Endothelial cell (in vitro differentiated cells): ENCODE data around the gene KRTAP6-3. TPM values are rescaled to one million over a fixed set of nuclear protein-coding genes. Genes with fewer than 3 reads are reported as not detected.

ENCODE experiments used
- DNase-seq: peaks from one replicate; pipeline ENCODE4 v3.0.0; 2021; ENCODE audit warnings: low spot score
- H3K27ac Mint-ChIP-seq: one replicate; pipeline ENCODE4 v1.8.0; 2021; ENCODE audit warnings: mixed read lengths, inconsistent platforms; ENCODE audit not compliant: unreplicated experiment
- H3K27me3 Mint-ChIP-seq: one replicate; pipeline ENCODE4 v1.8.0; 2021; ENCODE audit warnings: mild to moderate bottlenecking, moderate library complexity, mixed read lengths, inconsistent platforms; ENCODE audit not compliant: unreplicated experiment
- H3K36me3 Mint-ChIP-seq: one replicate; pipeline ENCODE4 v1.8.0; 2021; ENCODE audit warnings: mild to moderate bottlenecking, low read depth, mixed read lengths, inconsistent platforms; ENCODE audit not compliant: unreplicated experiment
- H3K4me1 Mint-ChIP-seq: one replicate; pipeline ENCODE4 v1.8.0; 2021; ENCODE audit warnings: mild to moderate bottlenecking, mixed read lengths, inconsistent platforms; ENCODE audit not compliant: unreplicated experiment
- H3K4me3 Mint-ChIP-seq: one replicate; pipeline ENCODE4 v1.8.0; 2021; ENCODE audit warnings: mild to moderate bottlenecking, mixed read lengths, inconsistent platforms; ENCODE audit not compliant: unreplicated experiment
- H3K9me3 Mint-ChIP-seq: one replicate; pipeline ENCODE4 v1.8.0; 2021; ENCODE audit warnings: mixed read lengths, inconsistent platforms; ENCODE audit not compliant: unreplicated experiment
- CTCF ChIP-seq: fragments of 200-600 bp; sonication (generic); IDR thresholded peaks from one replicate; pipeline ENCODE4 v1.5.0; 2021; ENCODE audit warnings: antibody characterized with exemption; ENCODE audit not compliant: unreplicated experiment
- total RNA-seq: library from RNA; stranded (reverse); fragmentation: NEBNext Ultra II Directional; extraction: Animal tissue kit (Norgen Biotek cat#: 25700); gene quantifications from one replicate; pipeline ENCODE4 v1.2.1, GENCODE V29; 2021; ENCODE audit not compliant: unreplicated experiment

Gene KRTAP6-3
- total RNA-seq, 1 donor from 2014 or later: not detected

DNA sequence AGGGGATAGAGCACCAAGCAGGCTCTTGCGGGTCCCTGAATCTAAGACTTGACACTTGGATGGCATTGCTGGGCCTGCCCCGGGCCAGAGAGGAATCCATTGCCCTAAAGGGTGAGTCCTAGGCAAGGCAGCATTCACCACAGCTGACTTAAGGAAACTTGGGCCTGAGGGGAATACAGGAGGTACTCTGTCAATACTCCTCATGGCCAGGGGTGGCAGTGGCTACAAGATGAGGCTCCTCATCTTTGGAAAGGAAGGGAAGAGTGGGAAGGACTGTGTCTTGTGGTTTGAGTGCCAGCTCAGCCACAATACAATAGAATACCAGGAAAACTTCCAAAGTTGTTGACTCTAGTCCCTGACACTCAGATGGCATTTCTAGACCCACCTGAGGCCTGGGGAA is 13.7 kb downstream of the KRTAP6-3 start:
- no peaks in the 10 kb centered on the region for H3K9me3 Mint-ChIP-seq
- TF ChIP-seq CTCF: no peak
- no peak for DNase-seq
- H3K4me3 Mint-ChIP-seq: no peak overlapping the region
- peaks cover 3% of the 10 kb centered on the region for H3K27me3 Mint-ChIP-seq
- H3K4me1 Mint-ChIP-seq: no peaks in the 10 kb centered on the region
- H3K27ac Mint-ChIP-seq: no peak overlapping the region
- no peaks in the 10 kb centered on the region for H3K36me3 Mint-ChIP-seq

DNA sequence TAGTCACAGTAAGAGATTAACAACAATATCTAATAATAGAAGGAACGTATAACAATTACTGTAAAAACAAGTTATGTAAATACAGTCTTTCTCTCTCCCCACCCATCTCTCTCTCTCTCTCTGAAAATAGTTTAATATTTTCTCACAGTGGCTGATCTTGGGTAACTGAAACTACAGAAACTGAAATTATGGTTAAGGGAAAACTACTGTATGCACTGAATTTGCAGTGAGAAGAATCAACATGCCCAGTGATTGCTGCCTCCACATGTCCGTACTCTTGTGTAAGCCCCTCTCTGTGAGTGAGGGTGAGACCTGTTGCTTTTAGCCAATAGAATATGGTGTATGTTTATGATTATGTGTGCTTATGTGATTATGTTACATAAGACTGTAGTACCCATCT is 19.9 kb downstream of the KRTAP6-3 start:
- no peak overlapping the region for H3K4me3 Mint-ChIP-seq
- no peaks in the 10 kb centered on the region for H3K4me1 Mint-ChIP-seq
- no peaks in the 10 kb centered on the region for H3K9me3 Mint-ChIP-seq
- H3K36me3 Mint-ChIP-seq: no peaks in the 10 kb centered on the region
- no peak for TF ChIP-seq CTCF
- no peak overlapping the region for H3K27ac Mint-ChIP-seq
- DNase-seq: no peak
- no peaks in the 10 kb centered on the region for H3K27me3 Mint-ChIP-seq

- no peaks in the 10 kb centered on the region for H3K4me1 Mint-ChIP-seq
These were observed 21.6 kb downstream of the KRTAP6-3 start, which contains the start of gene KRTAP6-1 for GRCh38 chr21:30613836-30614235. Gene KRTAP6-1, minus strand, starts transcription at chr21:30613930. Its CDS starts 26 bp downstream, at chr21:30613904.

DNA sequence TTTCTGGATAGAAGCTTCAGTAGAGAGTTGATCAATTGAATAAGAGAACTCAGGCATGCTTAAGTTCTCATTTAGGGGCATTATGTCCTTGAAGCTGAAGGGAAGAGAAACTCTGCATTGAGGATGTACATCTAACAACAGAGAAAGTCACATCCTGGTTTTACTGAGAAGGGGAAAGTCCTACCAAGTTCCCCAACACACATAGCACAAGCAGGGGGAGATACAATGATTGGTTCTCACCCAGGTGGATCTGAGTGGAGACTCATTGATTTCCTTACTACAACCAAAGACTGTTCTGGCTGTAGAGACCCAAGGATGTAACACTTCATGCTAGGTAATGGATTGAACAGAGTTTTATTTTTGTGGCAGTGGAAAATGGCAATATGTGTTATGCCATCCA is 23.0 kb downstream of the KRTAP6-3 start:
- H3K27ac Mint-ChIP-seq: no peak overlapping the region
- H3K9me3 Mint-ChIP-seq: no peaks in the 10 kb centered on the region
- no peak overlapping the region for H3K4me3 Mint-ChIP-seq
- no peak for DNase-seq
- no peaks in the 10 kb centered on the region for H3K4me1 Mint-ChIP-seq
- H3K36me3 Mint-ChIP-seq: no peaks in the 10 kb centered on the region
- no peak for TF ChIP-seq CTCF
- H3K27me3 Mint-ChIP-seq: no peaks in the 10 kb centered on the region

More at GRCh38 chr21:30613836-30614235, 21.6 kb downstream of the KRTAP6-3 start, which contains the start of gene KRTAP6-1:
- Mint-ChIP-seq H3K27me3 (no peaks in the 10 kb centered on the region), H3K36me3 (no peaks in the 10 kb centered on the region), H3K27ac (no peak within 1 kb of the TSS), H3K4me3 (no peak within 1 kb of the TSS), H3K9me3 (no peaks in the 10 kb centered on the region)
- TF ChIP-seq CTCF: no peak
- no peak for DNase-seq

GRCh38 chr21:30616125-30616524 is 23.9 kb downstream of the KRTAP6-3 start, which contains the start of gene KRTAP20-1:
Gene KRTAP20-1, plus strand, starts transcription at chr21:30616425. Its CDS starts 30 bp downstream, at chr21:30616455.
- Mint-ChIP-seq H3K4me1 (no peaks in the 10 kb centered on the region), H3K27ac (no peak within 1 kb of the TSS), H3K27me3 (no peaks in the 10 kb centered on the region), H3K4me3 (no peak within 1 kb of the TSS), H3K9me3 (no peaks in the 10 kb centered on the region), H3K36me3 (no peaks in the 10 kb centered on the region)
- DNase-seq: no peak
- no peak for TF ChIP-seq CTCF
